PC-9 (cell line): ENCODE data around the gene PIM1.

ENCODE experiments used
- CTCF ChIP-seq: fragments of 200-600 bp; sonication (generic); conservative IDR thresholded peaks from 2 replicates; pipeline ENCODE4 v1.6.1; 2017; ENCODE audit warnings: mixed run types, antibody characterized with exemption, mild to moderate bottlenecking, moderate library complexity
- EZH2 ChIP-seq: fragments of 200-600 bp; sonication (generic); IDR thresholded peaks from 2 replicates; pipeline ENCODE4 v1.8.0; 2017; ENCODE audit warnings: antibody characterized with exemption, low read depth

GRCh38 chr6:37202788-37203491, 33.0 kb downstream of the PIM1 start:
- TF ChIP-seq CTCF (no peak), EZH2 (no peak)
